Measurements from ENCODE around the gene MOB2. TPM values are rescaled to one million over a fixed set of nuclear protein-coding genes. Genes with fewer than 3 reads are reported as not detected.

Gene MOB2
- total RNA-seq, 1 experiment from 2014 or later = 22.7 TPM

DNA sequence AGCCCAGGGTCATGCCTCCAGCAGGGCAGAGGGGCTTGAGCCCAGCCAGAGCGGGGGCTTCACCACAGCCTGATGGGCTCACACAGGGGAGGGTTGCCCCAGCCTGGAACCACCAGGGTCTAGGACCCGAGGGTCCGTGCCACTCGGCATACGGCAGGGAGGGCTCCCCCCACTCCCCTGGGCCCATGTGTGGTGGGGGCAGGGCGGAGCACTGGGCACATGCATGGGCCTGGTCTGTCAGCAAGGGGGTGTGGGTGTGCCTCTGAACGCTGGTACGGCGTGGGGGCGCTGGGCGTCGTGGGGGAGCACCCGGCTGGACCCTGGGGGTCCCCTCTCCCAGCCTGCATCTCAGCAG, 29.3 kb downstream of the MOB2 start:
- H3K56ac ChIP-seq (ENCODE audit: insufficient read length, low read depth, low read length) = no peak overlapping the region
- no peak overlapping the region for H3K4me2 ChIP-seq (ENCODE audit: insufficient read depth, insufficient read length, low read length)
- no peak for DNase-seq
- no peak overlapping the region for H3K23ac ChIP-seq (ENCODE audit: insufficient read length, low read depth, low read length)
- no peaks in the 10 kb centered on the region for H3K27me3 ChIP-seq (ENCODE audit: insufficient read depth, low read length)
- no peaks in the 10 kb centered on the region for H3K23me2 ChIP-seq (ENCODE audit: insufficient read length, low read depth, low read length, poor library complexity, severe bottlenecking)
- H3K4ac ChIP-seq (ENCODE audit: low read depth, low read length) = no peak overlapping the region
- no peak overlapping the region for H2BK5ac ChIP-seq (ENCODE audit: insufficient read length, low read length)
- no peak overlapping the region for H2BK120ac ChIP-seq (ENCODE audit: low read depth, low read length, poor library complexity, severe bottlenecking)
- no peak overlapping the region for H4K91ac ChIP-seq (ENCODE audit: insufficient read length, low read depth, low read length)
- peaks cover 3 to 18% of the 10 kb centered on the region in 2 experiments; a peak in 3 of 4 replicates for H3K4me1 Mint-ChIP-seq
- H3K4me3 Mint-ChIP-seq = no peak overlapping the region
- no peak overlapping the region for H2BK15ac ChIP-seq (ENCODE audit: low read depth, low read length)
- no peak overlapping the region for H2BK20ac ChIP-seq (ENCODE audit: low read depth, low read length, poor library complexity, severe bottlenecking)
- WGBS (ENCODE audit: extremely low coverage, insufficient read length, low lambda C conversion rate) = no CpG with 5 or more reads among the region's 13 CpGs
- H3K4me1 ChIP-seq (ENCODE audit: insufficient read depth, low read length) = no peaks in the 10 kb centered on the region
- no peak overlapping the region for H3K18ac ChIP-seq (ENCODE audit: insufficient read length, low read depth, low read length)
- TF ChIP-seq, protein P1, sequence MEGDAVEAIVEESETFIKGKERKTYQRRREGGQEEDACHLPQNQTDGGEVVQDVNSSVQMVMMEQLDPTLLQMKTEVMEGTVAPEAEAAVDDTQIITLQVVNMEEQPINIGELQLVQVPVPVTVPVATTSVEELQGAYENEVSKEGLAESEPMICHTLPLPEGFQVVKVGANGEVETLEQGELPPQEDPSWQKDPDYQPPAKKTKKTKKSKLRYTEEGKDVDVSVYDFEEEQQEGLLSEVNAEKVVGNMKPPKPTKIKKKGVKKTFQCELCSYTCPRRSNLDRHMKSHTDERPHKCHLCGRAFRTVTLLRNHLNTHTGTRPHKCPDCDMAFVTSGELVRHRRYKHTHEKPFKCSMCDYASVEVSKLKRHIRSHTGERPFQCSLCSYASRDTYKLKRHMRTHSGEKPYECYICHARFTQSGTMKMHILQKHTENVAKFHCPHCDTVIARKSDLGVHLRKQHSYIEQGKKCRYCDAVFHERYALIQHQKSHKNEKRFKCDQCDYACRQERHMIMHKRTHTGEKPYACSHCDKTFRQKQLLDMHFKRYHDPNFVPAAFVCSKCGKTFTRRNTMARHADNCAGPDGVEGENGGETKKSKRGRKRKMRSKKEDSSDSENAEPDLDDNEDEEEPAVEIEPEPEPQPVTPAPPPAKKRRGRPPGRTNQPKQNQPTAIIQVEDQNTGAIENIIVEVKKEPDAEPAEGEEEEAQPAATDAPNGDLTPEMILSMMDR (conservative IDR thresholded peaks at IDR 0.05) = no peak
- H3K9ac ChIP-seq (ENCODE audit: extremely low read depth, insufficient read length, low read length) = no peak overlapping the region
- no peaks in the 10 kb centered on the region for H3K27me3 Mint-ChIP-seq (ENCODE audit: low read depth)
- no peaks in the 10 kb centered on the region for H3K79me1 ChIP-seq (ENCODE audit: insufficient read depth, low read depth, low read length, poor library complexity, severe bottlenecking)
- no peaks in the 10 kb centered on the region for H3K9me3 Mint-ChIP-seq
- no peak overlapping the region for H4K5ac ChIP-seq (ENCODE audit: insufficient read length, low read depth, low read length)
- no peak overlapping the region for H3K27ac Mint-ChIP-seq
- no peak overlapping the region for H3T11ph ChIP-seq (ENCODE audit: low read length)
- H2AK5ac ChIP-seq (ENCODE audit: insufficient read length, low read length) = no peak overlapping the region
- no peak overlapping the region for H2AFZ ChIP-seq (ENCODE audit: low read length)
- H2BK12ac ChIP-seq (ENCODE audit: insufficient read length, low read depth, low read length) = no peak overlapping the region
- H3K27ac ChIP-seq (ENCODE audit: insufficient read length, low read depth, low read length) = no peak overlapping the region
- no peaks in the 10 kb centered on the region for H3K79me2 ChIP-seq (ENCODE audit: insufficient read depth, low read length)
- H4K8ac ChIP-seq (replicated peaks; ENCODE audit: insufficient read length, low read depth, low read length) = no peak overlapping the region
- no peaks in the 10 kb centered on the region for H4K20me1 ChIP-seq (ENCODE audit: control insufficient read depth, insufficient read depth, insufficient read length)
- H3K36me3 Mint-ChIP-seq (ENCODE audit: insufficient read depth in 1 of 3, low read depth in 3 of 3) = peaks cover 5 to 10% (median 5%) of the 10 kb centered on the region in 3 experiments; a peak in 3 of 7 replicates
- no peak overlapping the region; the same call in 1 of the 2 replicates for H3K14ac ChIP-seq (ENCODE audit: insufficient read depth, low read length)
- H3K9me3 ChIP-seq (ENCODE audit: control insufficient read depth, low read depth, low read length) = no peaks in the 10 kb centered on the region
